IPS-15b (cell line): Measurements from ENCODE around the gene PAPPA.

Source experiments
- H3K27me3 ChIP-seq: one replicate; pipeline ENCODE4 v1.6.1; 2013; ENCODE audit warnings: low read length; ENCODE audit not compliant: control insufficient read depth, insufficient read depth
- H3K36me3 ChIP-seq: one replicate; pipeline ENCODE4 v1.6.1; 2013; ENCODE audit warnings: low read length; ENCODE audit not compliant: control insufficient read depth, insufficient read depth
- H3K4me1 ChIP-seq: one replicate; pipeline ENCODE4 v1.6.1; 2013; ENCODE audit warnings: mild to moderate bottlenecking, low read length; ENCODE audit not compliant: control insufficient read depth, insufficient read depth
- H3K4me3 ChIP-seq: one replicate; pipeline ENCODE4 v1.5.1; 2013; ENCODE audit warnings: low read depth, low read length
- H3K9ac ChIP-seq: one replicate; pipeline ENCODE4 v1.6.1; 2013; ENCODE audit warnings: low read depth, mild to moderate bottlenecking, low read length
- H3K9me3 ChIP-seq: one replicate; pipeline ENCODE4 v1.6.1; 2013; ENCODE audit warnings: mild to moderate bottlenecking, low read length; ENCODE audit not compliant: control insufficient read depth, insufficient read depth

Gene PAPPA

DNA sequence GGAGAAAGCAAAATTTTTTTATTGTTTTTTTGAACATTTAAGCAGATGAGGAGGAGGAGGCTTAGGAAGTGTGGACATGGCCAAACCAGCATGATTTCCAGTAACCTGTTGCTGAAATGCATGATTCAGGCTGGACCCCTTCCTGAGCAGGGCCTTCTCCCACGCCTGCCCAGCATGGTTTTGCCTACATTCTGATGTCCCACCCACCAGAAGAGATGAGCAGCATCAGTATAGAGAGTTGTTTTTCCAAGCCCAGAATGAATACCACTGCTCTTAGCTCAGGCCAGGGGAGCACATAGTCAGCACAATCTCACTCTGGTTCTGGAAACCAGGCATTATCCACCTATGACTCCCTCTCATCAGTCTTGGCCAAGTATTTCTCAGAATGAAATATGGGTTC, 90.1 kb downstream of the PAPPA start:
- Histone ChIP-seq H3K4me1 (no peaks in the 10 kb centered on the region), H3K4me3 (no peak overlapping the region), H3K9me3 (no peaks in the 10 kb centered on the region), H3K27me3 (no peaks in the 10 kb centered on the region), H3K9ac (no peak overlapping the region), H3K36me3 (no peaks in the 10 kb centered on the region)

DNA sequence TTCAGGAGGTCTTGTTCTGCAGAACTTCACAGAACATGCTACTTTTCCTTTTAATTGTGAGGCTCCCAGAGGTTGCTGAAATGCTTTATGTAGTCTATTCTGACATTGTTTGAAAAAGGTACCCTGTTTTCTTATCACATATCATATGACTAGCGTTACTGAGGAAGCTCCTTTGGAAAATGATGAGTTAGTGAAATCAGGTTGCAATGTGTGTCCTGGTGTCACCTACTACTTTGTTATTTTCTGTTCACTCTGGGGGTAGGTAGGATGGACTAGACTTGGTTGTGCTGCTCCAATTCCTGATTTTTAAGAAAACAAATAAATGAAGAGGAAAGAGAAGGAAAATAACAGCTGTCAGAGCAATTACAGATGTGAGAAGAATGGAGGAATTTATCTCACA, 93.7 kb downstream of the PAPPA start:
- Histone ChIP-seq H3K4me1 (no peaks in the 10 kb centered on the region), H3K36me3 (no peaks in the 10 kb centered on the region), H3K4me3 (no peak overlapping the region), H3K9me3 (no peaks in the 10 kb centered on the region), H3K27me3 (no peaks in the 10 kb centered on the region), H3K9ac (no peak overlapping the region)

DNA sequence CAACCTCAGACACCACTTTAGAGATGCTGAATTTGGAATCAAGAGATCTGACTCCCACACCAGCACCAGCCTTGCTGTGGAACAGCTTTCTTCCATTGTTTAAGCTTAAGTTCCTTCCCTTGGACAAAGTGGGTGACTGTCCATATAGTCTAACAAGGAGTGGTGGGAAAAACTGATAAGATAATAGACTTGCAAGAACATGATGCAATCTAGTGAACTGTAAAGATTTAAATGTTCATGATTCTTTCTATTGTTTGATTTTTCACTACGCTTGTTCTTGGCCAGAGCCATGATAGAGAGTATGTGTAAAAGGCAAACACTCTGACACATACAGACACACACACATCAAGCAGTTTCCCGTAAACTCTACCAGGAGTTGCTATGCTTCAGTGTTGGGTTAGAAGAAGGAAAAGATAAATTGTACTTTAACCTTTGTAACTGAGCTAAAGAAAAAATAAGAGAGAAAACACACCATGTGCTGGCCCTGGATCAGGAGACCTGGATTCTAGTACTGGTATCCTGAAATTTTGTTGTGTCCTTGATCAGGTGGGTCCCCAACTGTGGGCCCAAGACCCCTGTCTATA, 94.3 kb downstream of the PAPPA start:
- no peak overlapping the region for H3K9ac ChIP-seq
- no peaks in the 10 kb centered on the region for H3K27me3 ChIP-seq
- H3K9me3 ChIP-seq: no peaks in the 10 kb centered on the region
- no peaks in the 10 kb centered on the region for H3K36me3 ChIP-seq
- no peaks in the 10 kb centered on the region for H3K4me1 ChIP-seq
- no peak overlapping the region for H3K4me3 ChIP-seq

DNA sequence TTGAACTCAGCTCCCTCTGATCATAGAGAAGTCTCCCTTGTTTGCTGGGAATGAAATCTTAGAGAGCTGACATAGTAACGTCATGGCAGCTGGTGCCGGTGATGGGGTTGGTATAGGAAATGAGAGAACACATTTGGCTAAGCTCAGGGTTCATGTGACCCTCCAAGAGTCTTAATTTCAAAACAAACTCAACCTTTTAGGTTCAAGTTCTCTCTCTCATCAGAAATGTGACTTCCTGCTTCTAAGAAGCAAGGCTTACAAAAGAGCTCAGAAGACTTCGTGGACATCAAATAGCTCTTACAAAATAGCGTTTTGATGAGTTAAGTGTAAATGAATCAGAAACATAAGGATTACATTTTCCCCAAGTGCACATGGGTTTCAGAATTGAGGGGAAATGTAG, 97.3 kb downstream of the PAPPA start:
- Histone ChIP-seq H3K9me3 (no peaks in the 10 kb centered on the region), H3K4me3 (no peak overlapping the region), H3K27me3 (no peaks in the 10 kb centered on the region), H3K4me1 (no peaks in the 10 kb centered on the region), H3K36me3 (no peaks in the 10 kb centered on the region), H3K9ac (no peak overlapping the region)

DNA sequence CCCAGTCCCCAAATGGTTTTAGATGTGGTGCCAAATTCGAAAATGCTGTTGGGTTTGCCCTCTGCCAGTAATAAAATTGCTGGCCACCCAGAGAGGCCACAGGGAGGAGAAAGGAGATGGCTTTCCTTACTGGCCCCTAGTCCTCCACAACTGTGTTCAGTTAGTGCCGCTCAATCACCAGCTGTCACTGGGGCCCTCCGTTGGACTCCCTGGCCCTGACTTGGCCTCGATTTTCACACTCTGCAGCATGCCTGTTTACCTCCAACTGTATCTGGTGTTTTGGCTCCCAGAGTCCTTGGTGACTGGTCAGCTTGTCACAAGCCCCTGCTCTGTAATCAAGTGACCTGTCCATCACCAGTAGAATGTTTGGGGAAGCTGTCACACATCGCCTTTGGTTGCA, 97.8 kb downstream of the PAPPA start:
- no peak overlapping the region for H3K9ac ChIP-seq
- H3K9me3 ChIP-seq: no peaks in the 10 kb centered on the region
- H3K36me3 ChIP-seq: no peaks in the 10 kb centered on the region
- H3K4me1 ChIP-seq: no peaks in the 10 kb centered on the region
- no peaks in the 10 kb centered on the region for H3K27me3 ChIP-seq
- H3K4me3 ChIP-seq: no peak overlapping the region

DNA sequence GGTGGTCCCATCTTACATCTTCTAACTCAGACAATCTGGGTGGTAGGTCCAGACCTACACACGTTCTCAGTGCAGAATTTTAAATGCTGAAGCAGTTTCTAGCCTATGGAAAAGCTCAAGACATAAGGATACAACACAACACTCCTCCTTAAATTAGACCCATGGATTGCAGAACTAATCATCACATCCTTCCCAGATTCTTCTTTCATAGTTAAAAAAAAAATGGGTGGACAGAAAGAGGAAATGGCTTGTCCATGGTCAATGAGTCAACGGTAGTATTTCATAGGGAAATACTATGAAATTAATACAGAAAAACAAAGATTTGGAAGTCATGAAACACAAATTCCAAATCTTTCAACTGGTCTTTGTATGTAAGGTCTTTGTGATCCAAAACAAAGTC, 106.9 kb downstream of the PAPPA start:
- Histone ChIP-seq H3K9ac (no peak overlapping the region), H3K9me3 (no peaks in the 10 kb centered on the region), H3K36me3 (no peaks in the 10 kb centered on the region), H3K4me1 (no peaks in the 10 kb centered on the region), H3K27me3 (peaks cover 2% of the 10 kb centered on the region), H3K4me3 (no peak overlapping the region)

DNA sequence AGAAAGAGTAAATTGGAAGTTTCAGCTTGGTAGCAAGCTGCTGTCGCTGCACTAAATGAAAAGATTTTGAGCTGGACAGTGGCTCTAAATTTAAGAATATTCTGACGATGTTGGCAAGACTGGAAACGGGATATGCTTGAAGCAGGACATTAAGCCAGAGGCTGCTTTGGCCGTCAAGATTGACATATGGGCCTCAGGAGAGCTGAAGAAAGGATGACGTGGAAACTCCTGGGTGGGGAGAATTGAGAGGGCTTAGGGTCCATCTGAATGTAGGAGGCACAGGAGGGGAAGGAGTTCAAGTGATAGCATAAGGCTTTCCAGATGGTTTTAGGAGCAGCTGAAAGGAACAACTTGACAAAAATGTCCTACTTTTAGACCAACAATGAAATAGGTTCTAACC, 108.9 kb downstream of the PAPPA start:
- Histone ChIP-seq H3K27me3 (peaks cover 2% of the 10 kb centered on the region), H3K4me1 (no peaks in the 10 kb centered on the region), H3K4me3 (no peak overlapping the region), H3K36me3 (no peaks in the 10 kb centered on the region), H3K9ac (no peak overlapping the region), H3K9me3 (no peaks in the 10 kb centered on the region)

DNA sequence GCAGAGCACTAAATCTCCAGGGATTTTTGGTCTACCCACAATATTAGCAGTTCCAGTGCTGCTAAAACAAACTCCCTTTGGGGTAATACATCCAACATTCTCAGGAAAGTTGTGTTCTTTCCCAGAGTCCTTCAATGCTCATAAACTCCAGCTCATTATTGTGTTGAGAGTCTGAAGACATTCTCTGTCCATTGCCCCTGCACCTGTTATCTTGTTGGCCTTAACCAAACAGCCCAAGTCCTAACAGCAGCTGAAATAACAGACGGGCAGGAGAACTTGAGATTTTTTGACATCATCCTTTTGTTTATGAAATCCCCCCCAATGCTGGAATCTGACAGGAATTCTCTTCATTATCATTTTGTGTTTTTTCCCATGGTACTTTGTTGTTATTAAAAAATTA, 110.8 kb downstream of the PAPPA start:
- Histone ChIP-seq H3K9ac (no peak overlapping the region), H3K36me3 (no peaks in the 10 kb centered on the region), H3K4me1 (no peaks in the 10 kb centered on the region)

DNA sequence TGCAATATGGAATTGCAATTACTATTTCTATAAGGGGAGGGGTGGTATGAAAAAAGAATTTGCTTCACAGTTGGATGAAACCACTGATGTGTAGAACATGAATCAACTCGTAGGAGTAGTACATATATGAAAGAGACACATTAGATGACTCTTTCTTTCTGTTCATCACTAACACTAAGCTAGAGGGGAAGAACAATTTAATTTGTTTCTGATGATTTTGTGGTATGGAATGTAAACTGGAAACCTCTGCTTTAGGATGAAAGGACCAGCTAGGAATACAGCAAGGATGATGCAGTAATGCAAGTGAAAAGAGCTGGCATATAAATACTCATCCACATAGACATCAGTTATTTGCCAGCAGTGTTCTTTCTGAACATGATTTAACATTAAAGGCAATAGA, 113.4 kb downstream of the PAPPA start:
- Histone ChIP-seq H3K9me3 (no peaks in the 10 kb centered on the region), H3K36me3 (no peaks in the 10 kb centered on the region), H3K27me3 (peaks cover 35% of the 10 kb centered on the region), H3K9ac (no peak overlapping the region), H3K4me3 (no peak overlapping the region), H3K4me1 (peaks cover 10% of the 10 kb centered on the region)

More for the DNA sequence above, 110.8 kb downstream of the PAPPA start:
- Histone ChIP-seq H3K4me3 (no peak overlapping the region), H3K27me3 (peaks cover 10% of the 10 kb centered on the region), H3K9me3 (no peaks in the 10 kb centered on the region)

DNA sequence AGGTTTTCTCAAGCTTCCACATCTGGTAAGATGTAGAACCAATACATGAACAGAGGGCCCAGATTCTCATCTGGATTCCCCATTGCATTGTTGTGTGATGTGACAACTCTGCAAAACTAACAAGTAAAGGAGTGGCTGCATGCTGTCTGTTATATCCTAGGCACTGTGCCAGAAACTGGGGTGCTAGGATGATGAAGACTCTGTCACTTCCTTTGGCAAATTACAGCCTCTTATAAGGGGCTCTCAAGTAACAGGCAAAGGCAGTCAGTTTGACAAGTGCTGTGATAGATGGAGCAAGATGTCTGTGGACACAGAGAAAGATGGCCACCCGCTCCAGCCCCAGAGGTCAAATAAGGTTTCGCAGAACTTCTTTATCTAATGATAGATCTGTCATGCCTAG, 115.7 kb downstream of the PAPPA start:
- Histone ChIP-seq H3K27me3 (peaks cover 50% of the 10 kb centered on the region), H3K9me3 (no peaks in the 10 kb centered on the region), H3K9ac (no peak overlapping the region), H3K4me3 (no peak overlapping the region), H3K36me3 (no peaks in the 10 kb centered on the region), H3K4me1 (peaks cover 13% of the 10 kb centered on the region)

DNA sequence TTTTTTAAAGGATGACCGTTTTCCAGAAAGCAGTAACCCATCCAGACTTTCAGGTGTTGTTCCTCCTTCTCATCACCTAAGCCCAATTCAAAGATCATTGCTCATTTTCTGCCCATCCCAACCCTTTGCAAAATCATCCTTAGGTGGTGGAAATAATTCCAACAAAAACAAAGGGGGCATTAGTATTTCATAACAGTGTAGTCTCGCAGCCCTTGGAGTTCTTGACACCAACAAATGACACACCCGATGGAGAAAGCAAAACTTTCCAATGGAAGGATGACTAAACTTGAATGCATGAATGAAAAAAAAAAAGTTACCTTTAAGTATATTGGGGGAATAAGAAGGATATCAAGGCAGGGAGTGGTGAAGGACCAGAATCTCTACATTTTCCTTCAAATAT, 117.0 kb downstream of the PAPPA start:
- no peaks in the 10 kb centered on the region for H3K9me3 ChIP-seq
- H3K27me3 ChIP-seq: peaks cover 63% of the 10 kb centered on the region
- H3K9ac ChIP-seq: no peak overlapping the region
- H3K36me3 ChIP-seq: no peaks in the 10 kb centered on the region
- peaks cover 18% of the 10 kb centered on the region for H3K4me1 ChIP-seq
- no peak overlapping the region for H3K4me3 ChIP-seq

DNA sequence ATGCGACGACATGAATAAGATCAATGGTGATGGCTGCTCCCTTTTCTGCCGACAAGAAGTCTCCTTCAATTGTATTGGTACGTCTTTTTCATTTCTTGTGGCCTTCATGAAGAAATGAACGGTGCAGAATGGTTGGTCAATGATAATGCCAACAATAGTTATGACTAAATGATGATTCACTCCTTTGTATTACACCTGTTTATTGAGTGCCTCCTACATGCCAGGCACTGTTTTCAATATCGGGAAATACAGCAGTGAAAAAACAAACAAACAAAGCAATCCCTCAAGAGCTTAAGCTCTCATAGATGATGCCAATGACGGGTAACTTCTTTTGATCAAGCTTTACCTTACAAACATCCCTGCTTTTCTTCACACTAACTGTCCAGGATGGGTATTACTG, 117.7 kb downstream of the PAPPA start:
- Histone ChIP-seq H3K9ac (no peak overlapping the region), H3K4me1 (peaks cover 18% of the 10 kb centered on the region), H3K4me3 (no peak overlapping the region), H3K36me3 (no peaks in the 10 kb centered on the region), H3K27me3 (peaks cover 71% of the 10 kb centered on the region), H3K9me3 (no peaks in the 10 kb centered on the region)
